HEK293T (cell line): ENCODE results near the gene FBXW7.

Experiments used
- ARNT ChIP-seq: fragments of 450-650 bp; IDR thresholded peaks from 2 replicates; pipeline ENCODE4 v1.6.1; 2017; ENCODE audit warnings: mild to moderate bottlenecking
- BHLHE40 ChIP-seq: fragments of 450-650 bp; IDR thresholded peaks from 2 replicates; pipeline ENCODE4 v1.6.1; 2016; ENCODE audit warnings: mild to moderate bottlenecking, moderate library complexity, borderline replicate concordance
- FOXA1 ChIP-seq: fragments of 450-650 bp; IDR thresholded peaks from 2 replicates; pipeline ENCODE4 v1.6.1; 2016; ENCODE audit warnings: mild to moderate bottlenecking
- FOXM1 ChIP-seq: fragments of 450-650 bp; IDR thresholded peaks from 2 replicates; pipeline ENCODE4 v1.6.1; 2017; ENCODE audit warnings: mild to moderate bottlenecking, borderline replicate concordance
- NFRKB ChIP-seq: fragments of 450-650 bp; IDR thresholded peaks from 2 replicates; pipeline ENCODE4 v1.6.1; 2016; ENCODE audit warnings: mild to moderate bottlenecking, moderate library complexity
- SP1 ChIP-seq: fragments of 450-650 bp; IDR thresholded peaks from 2 replicates; pipeline ENCODE4 v1.6.1; 2017
- ZNF384 ChIP-seq: fragments of 450-650 bp; IDR thresholded peaks from 2 replicates; pipeline ENCODE4 v1.6.1; 2016

DNA sequence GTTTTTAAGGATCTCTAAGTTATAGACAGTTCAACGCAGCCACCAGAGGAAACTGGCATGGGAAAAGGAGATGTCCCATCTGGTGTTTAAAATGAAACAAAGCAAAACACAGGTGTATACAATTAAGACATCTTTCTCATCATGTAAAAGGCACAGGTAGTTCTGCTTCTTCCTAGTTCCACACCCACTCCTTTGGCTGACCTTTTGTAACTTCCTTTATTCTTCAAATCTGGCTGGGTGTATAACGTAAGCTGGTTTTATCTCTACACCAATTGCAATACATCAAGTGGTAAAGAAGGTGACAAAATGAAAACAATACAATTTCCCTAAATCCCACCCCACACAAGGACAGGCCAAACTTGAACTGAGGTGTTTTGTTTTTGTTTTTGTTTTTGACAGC is 27.3 kb upstream of the FBXW7 start:
- TF ChIP-seq BHLHE40: no peak
- no peak for TF ChIP-seq ARNT
- TF ChIP-seq NFRKB: no peak
- no peak for TF ChIP-seq ZNF384
- TF ChIP-seq FOXM1: no peak
- TF ChIP-seq FOXA1: no peak
- no peak for TF ChIP-seq SP1
